Measurements from ENCODE around the gene ARHGEF39. TPM values are rescaled to one million over a fixed set of nuclear protein-coding genes. Genes with fewer than 3 reads are reported as not detected.

ARHGEF39 gene
- total and polyA plus RNA-seq, 7 donors = 0.07 to 0.79 (median 0.20) TPM; not detected in 1

- no peak for DNase-seq
- Histone ChIP-seq H3K4me1 (no peaks in the 10 kb centered on the region), H3K36me3 (ENCODE audit: insufficient read depth in 1 of 2, low read depth in 1 of 2) (no peaks in the 10 kb centered on the region), H3K9me3 (no peaks in the 10 kb centered on the region), H3K27me3 (ENCODE audit: insufficient read depth in 3 of 3, low read length in 2 of 3) (no peaks in the 10 kb centered on the region), H3K27ac (peak overlapping the region; percentile 16), H3K4me3 (no peak overlapping the region)
- 76 to 87% (median 84%) methylated on average over 9 of the region's 9 CpGs for WGBS, 3 donors
- intact Hi-C loops (cut with DNase I) = loop anchor here in 1 of 2 donors (10.0 kb wide), 1 partner anchor 658 kb away; no protein-coding TSS in a partner anchor
- ATAC-seq = no peak
- TF ChIP-seq CTCF (IDR thresholded peaks at IDR 0.05) = no peak
These were observed 28.7 kb downstream of the ARHGEF39 start for GRCh38 chr9:35636135-35636876.

DNA sequence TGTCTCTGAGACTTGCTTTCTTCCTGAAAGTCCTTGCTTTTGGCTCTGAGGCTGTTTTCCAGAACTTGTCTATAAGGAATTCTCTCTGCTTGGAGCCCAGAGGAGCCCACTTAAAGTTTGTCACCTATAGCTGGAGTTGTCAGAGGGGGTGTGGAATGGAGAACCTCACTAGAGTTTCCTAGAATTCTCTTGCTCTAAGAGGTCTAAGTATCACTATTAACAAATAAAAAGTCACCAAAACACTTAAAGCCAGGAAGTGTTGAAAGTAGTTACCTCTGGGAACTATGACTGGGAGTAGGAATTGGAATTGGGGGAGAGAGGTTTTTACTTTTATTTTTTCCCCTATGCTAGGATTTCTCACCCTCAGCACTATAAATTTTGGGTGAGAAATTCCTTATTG, 29.3 kb downstream of the ARHGEF39 start:
- ATAC-seq = no peak
- H3K4me1 ChIP-seq = no peaks in the 10 kb centered on the region
- intact Hi-C loops (cut with DNase I) = loop anchor here in 1 of 2 donors (10.0 kb wide), 1 partner anchor 659 kb away; no protein-coding TSS in a partner anchor

DNA sequence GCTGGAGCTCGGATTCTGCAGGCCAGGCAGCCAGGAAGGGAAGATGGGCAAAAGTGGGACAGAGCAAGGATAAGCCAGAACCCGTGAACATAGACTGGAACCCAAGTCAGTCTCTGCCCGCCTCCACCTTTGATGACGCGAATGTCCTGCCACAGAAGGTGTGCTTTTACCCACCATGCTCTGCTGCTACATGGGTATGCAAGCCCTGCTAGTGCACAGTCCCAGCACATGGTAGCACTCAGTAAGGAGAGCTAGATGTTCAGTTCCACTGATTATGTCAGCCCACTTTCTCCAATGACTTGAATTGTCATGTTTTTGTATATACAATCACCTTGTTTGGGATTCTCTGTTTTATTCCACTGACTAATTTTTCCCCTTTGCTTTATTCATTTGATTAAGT, 35.4 kb downstream of the ARHGEF39 start:
- no peak for DNase-seq
- intact Hi-C loops (cut with DNase I) = loop anchor here in 1 of 2 donors (5.0 kb wide), 1 partner anchor 47 kb away; no protein-coding TSS in a partner anchor
- no peaks in the 10 kb centered on the region for H3K9me3 ChIP-seq
- H3K27ac ChIP-seq = no peak overlapping the region
- TF ChIP-seq CTCF (IDR thresholded peaks at IDR 0.05) = no peak
- no peak for ATAC-seq
- no peaks in the 10 kb centered on the region for H3K27me3 ChIP-seq (ENCODE audit: insufficient read depth in 3 of 3, low read length in 2 of 3)
- WGBS, 3 donors = 82 to 87% (median 85%) methylated on average over 5 of the region's 5 CpGs
- no peaks in the 10 kb centered on the region for H3K4me1 ChIP-seq
- no peak overlapping the region for H3K4me3 ChIP-seq
- no peaks in the 10 kb centered on the region for H3K36me3 ChIP-seq (ENCODE audit: insufficient read depth in 1 of 2, low read depth in 1 of 2)

More for the DNA sequence above, 29.3 kb downstream of the ARHGEF39 start:
- Histone ChIP-seq H3K9me3 (no peaks in the 10 kb centered on the region), H3K4me3 (no peak overlapping the region), H3K27me3 (ENCODE audit: insufficient read depth in 3 of 3, low read length in 2 of 3) (no peaks in the 10 kb centered on the region), H3K27ac (no peak overlapping the region), H3K36me3 (ENCODE audit: insufficient read depth in 1 of 2, low read depth in 1 of 2) (no peaks in the 10 kb centered on the region)
- no peak for TF ChIP-seq CTCF (IDR thresholded peaks at IDR 0.05)
- no peak for DNase-seq

DNA sequence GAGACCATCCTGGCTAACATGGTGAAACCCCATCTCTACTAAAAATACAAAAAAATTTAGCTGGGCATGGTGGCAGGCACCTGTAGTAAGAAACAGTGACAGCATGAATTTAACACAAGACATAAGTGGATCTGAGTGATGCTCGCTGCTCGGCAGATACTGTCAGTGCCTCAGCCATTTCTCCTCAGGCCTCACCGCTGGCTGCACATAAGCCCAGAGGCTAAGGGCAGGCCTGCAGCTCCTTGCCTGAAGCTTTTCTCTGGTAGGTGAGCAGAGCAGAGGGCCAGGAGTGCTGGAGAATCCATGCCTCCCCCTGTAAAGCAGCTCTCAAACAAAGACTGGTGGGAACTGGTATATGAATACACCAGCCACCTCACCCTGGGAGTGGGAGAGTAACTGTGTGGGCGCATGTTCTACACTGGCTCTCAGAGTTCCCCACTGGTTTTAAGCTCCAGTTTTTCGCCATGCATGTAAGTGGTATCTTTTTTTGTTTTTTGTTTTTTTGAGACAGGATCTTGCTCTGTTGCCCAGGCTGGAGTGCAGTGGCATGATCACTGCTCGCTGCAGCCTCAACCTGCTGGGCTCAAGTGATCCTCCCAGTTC, 36.5 kb downstream of the ARHGEF39 start:
- 97% methylated on average over 6 of the region's 6 CpGs for WGBS, 3 donors
- Histone ChIP-seq H3K4me1 (no peaks in the 10 kb centered on the region), H3K4me3 (no peak overlapping the region), H3K27ac (no peak overlapping the region), H3K36me3 (ENCODE audit: insufficient read depth in 1 of 2, low read depth in 1 of 2) (no peaks in the 10 kb centered on the region), H3K9me3 (no peaks in the 10 kb centered on the region), H3K27me3 (ENCODE audit: insufficient read depth in 3 of 3, low read length in 2 of 3) (no peaks in the 10 kb centered on the region)
- ATAC-seq (no peak), DNase-seq (no peak)
- no peak for TF ChIP-seq CTCF (IDR thresholded peaks at IDR 0.05)
- intact Hi-C loops (cut with DNase I) = loop anchor here in 1 of 2 donors (5.0 kb wide), 1 partner anchor 46 kb away; no protein-coding TSS in a partner anchor

All from psoas muscle (tissue), 8 donors.